PC-9 (cell line): ENCODE data around the gene CCDC117.

Experiments used
- CTCF ChIP-seq: fragments of 200-600 bp; sonication (generic); conservative IDR thresholded peaks from 2 replicates; pipeline ENCODE4 v1.6.1; 2017; ENCODE audit warnings: mixed run types, antibody characterized with exemption, mild to moderate bottlenecking, moderate library complexity
- EZH2 ChIP-seq: fragments of 200-600 bp; sonication (generic); IDR thresholded peaks from 2 replicates; pipeline ENCODE4 v1.8.0; 2017; ENCODE audit warnings: antibody characterized with exemption, low read depth

GRCh38 chr22:28817064-28817463, 44.6 kb downstream of the CCDC117 start:
- TF ChIP-seq CTCF = no peak
- no peak for TF ChIP-seq EZH2
